A673 (cell line): Measurements from ENCODE around the gene THRB.

ENCODE experiments used
- EZH2 ChIP-seq: fragments of 200-600 bp; sonication (generic); IDR thresholded peaks from 2 replicates; pipeline ENCODE4 v1.6.1; 2017; ENCODE audit warnings: borderline replicate concordance, low read depth, mild to moderate bottlenecking, mixed read lengths, antibody characterized with exemption, low read length; ENCODE audit not compliant: poor library complexity, severe bottlenecking
- TF ChIP-seq, protein P1 (sequence below): fragments of 300-800, 200-600 bp; sonication (generic); conservative IDR thresholded peaks from 2 replicates; pipeline ENCODE4 v1.5.1; 2017; ENCODE audit warnings: low read depth, mild to moderate bottlenecking, antibody characterized with exemption, low read length, moderate library complexity, mixed read lengths

DNA sequence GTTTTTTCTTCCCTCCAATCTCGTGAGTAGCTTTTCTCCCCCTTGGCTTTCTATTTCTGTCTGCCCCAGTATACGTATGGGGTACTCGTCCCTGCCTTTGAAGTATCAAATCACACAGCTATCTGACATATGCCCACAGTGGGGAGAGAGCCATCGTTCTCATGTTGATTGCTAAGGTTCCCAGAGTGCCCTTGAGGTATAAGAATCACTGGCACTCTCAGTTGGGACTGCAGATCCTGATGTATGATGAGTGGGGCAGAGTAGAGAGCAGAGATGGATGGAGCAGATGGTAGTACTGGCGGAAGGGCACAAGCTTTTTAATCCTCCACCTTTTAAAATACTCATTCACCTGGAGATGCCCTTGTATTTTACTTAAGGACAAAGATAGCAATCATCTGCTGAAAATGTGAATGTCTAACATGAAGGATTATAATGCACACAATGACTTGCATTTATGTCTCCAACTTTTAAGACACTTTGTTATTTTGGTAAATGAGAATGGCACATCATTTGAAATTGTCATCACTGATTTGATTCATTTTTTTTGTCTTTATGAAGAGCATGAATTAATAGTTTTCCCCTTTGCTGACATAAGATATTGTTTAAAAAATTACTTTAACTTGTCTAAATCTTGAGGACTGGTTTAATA, 310.0 kb downstream of the THRB start:
- TF ChIP-seq EZH2, result no peak
- TF ChIP-seq, protein P1, sequence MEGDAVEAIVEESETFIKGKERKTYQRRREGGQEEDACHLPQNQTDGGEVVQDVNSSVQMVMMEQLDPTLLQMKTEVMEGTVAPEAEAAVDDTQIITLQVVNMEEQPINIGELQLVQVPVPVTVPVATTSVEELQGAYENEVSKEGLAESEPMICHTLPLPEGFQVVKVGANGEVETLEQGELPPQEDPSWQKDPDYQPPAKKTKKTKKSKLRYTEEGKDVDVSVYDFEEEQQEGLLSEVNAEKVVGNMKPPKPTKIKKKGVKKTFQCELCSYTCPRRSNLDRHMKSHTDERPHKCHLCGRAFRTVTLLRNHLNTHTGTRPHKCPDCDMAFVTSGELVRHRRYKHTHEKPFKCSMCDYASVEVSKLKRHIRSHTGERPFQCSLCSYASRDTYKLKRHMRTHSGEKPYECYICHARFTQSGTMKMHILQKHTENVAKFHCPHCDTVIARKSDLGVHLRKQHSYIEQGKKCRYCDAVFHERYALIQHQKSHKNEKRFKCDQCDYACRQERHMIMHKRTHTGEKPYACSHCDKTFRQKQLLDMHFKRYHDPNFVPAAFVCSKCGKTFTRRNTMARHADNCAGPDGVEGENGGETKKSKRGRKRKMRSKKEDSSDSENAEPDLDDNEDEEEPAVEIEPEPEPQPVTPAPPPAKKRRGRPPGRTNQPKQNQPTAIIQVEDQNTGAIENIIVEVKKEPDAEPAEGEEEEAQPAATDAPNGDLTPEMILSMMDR, result no peak
